ENCODE results near the gene UQCRH.
A peak's percentile ranks its signal among the peaks of the same experiment; 100 is the strongest.
"Not testable (repeated sequence)": the region's sequence is repeated elsewhere in the genome, so short reads cannot be mapped to it uniquely, and the experiment has no call there.

UQCRH gene

DNA sequence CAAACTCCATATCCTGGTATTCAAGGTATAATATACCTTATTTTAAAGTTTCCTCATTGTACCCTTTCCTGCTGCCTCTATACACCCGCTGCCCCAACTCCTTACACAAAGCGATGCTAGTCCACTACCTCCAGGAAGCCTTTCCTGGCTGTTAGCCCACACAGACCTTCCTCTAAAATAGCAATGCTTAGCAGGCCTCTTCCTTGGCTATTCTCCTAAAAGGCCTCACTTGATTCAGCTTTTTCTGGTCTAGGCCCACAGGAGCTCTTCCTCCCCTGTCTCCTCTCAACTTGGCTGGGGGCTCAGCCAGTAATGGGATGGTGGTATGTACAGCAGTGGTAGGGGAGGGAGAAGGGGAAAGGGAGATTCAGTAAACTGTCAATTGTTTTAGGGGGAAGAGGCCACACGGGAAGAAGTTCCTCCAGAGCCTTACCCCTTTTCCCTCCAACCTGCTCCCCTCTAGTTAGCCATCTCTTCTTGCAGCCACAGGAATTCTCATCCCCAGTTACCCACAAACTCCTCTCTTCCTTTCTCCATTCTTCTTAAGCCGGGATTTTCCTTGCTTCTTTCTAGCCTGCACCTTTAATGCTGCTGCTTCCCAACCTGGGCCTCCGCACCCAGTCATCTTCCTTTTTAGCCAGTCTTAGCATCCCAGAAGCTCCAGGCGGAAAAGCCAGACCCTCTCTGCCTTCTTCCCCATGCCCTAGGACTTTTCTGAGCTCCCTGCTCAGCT is 2.7 kb upstream of the UQCRH start:
- no peak for DNase-seq

DNA sequence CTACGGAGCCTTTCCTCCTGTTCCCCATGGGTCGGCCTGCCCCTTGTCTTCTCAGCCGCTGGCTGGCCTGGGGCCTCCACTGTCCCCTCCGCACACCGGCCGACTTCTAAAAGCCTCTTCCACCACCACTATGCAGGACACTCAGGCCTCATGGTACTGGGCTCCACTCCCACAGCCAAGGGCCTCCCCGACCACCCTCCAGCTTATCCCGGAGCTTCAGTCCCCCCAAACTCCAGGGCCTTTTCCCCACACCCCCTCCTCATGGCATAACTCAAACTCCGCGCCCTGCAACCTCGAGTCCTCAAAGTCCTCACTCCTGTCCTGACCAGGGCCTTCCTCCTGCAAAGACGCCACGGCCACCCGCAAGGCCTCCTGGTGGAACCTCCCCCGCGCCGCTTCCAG is 2.1 kb upstream of the UQCRH start:
- DNase-seq, result no peak

GRCh38 chr1:46301808-46302640 is 1.5 kb upstream of the UQCRH start:
- DNase-seq, result peak; percentile 44

GRCh38 chr1:46302641-46303037 is 859 bp upstream of the UQCRH start:
- no peak for DNase-seq

DNA sequence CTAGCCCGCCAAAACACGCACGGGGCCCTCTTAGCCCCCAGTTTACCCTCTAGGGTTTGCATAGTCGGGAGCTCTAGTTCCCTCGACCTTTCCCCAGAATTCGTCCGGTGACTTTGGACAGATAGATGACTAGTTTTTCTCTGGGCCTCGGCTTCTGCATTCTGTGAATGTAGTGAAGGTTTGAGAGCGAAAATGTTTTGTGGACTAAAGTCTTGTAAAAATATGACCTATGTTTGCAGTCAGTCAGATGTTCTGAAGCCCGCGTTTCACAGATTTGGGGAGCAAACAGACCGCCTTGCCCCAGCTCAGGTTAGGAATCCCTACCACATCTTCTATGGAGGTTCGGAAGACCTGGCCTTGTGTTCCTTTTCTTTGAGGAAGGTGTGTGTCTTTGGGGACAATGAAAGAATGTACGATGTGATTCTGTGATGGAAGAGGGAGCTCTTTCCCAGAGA is 401 bp downstream of the UQCRH start:
- no peak for DNase-seq

- DNase-seq, result no peak
Observed at GRCh38 chr1:46306159-46306530, 2.6 kb downstream of the UQCRH start.

- no peak for DNase-seq
Observed at GRCh38 chr1:46309401-46310159, 6.1 kb downstream of the UQCRH start.

DNA sequence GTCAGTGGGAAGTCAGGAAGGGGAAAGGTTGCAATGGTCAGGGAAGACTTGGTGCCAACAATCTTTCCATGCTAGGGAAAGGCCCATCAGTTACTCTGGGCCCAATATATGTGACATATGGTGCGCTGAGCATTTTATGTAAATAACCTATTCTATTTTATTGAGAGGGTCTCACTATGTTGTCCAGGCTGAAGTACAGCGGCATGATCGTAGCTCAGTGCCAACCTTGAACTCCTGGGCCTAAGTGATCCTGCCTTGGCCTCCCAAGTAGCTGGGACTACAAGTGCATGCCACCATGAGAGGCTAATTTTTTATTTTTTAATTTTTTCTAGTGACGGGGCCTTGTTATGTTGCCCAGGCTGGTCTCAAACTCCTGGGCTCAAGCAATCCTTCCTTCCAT is 6.8 kb downstream of the UQCRH start:
- DNase-seq, result no peak

- no peak for DNase-seq
Observed at GRCh38 chr1:46315669-46316403, 12.3 kb downstream of the UQCRH start.

GRCh38 chr1:46317323-46317722 is 13.8 kb downstream of the UQCRH start:
- no peak for DNase-seq

- DNase-seq, result not testable (repeated sequence)
Observed at GRCh38 chr1:46319301-46319700, 15.8 kb downstream of the UQCRH start.

DNA sequence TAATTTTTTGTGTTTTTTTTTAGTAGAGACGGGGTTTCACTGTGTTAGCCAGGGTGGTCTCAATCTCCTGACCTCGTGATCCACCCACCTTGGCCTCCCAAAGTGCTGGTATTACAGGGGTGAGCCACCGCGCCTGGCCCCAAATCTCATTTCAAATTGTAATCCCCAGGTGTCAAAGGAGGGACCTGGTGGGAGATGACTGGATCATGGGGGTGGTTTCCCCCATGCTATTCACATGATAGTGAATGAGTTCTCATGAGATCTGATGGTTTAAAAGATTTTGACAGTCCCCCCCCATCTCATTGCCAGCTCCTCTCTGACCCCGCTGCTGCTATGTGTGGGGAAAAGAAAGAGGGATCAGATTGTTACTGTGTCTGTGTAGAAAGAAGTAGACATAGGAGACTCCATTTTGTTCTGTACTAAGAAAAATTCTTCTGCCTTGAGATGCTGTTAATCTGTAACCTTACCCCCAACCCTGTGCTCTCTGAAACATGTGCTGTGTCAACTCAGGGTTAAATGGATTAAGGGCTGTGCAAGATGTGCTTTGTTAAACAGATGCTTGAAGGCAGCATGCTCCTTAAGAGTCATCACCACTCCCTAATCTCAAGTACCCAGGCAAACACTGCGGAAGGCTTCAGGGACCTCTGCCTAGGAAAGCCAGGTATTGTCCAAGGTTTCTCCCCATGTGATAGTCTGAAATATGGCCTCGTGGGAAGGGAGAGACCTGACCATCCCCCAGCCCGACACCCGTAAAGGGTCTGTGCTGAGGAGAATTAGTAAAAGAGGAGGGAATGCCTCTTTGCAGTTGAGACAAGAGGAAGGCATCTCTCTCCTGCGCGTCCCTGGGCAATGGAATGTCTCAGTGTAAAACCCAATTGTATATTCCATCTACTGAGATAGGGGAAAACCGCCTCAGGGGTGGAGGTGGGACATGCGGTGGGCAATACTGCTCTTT is 16.7 kb downstream of the UQCRH start:
- DNase-seq, result not testable (repeated sequence)

GRCh38 chr1:46322191-46322590 is 18.7 kb downstream of the UQCRH start:
- not testable (repeated sequence) for DNase-seq

GRCh38 chr1:46325285-46326076 is 22.0 kb downstream of the UQCRH start:
- not testable (repeated sequence) for DNase-seq

DNA sequence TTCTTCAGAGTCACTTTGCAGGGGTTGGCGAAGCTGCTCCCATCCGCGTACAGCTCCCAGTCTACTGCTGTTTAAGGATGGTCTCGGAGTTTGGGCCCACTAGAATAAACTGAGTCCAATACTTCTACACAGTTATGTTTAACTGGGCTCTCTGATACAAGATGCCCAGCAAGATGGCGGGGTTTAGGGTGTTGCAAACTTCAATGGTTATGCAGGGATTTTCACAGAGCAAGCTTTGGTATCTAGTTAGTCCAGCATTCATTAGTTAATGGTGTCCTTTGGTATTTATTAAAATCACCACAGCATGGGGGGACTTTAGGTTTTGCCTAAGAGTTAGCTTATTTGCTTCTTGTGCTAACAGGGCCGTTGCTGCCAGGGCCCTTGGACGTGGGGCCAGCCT is 24.7 kb downstream of the UQCRH start:
- DNase-seq, result not testable (repeated sequence)

DNA sequence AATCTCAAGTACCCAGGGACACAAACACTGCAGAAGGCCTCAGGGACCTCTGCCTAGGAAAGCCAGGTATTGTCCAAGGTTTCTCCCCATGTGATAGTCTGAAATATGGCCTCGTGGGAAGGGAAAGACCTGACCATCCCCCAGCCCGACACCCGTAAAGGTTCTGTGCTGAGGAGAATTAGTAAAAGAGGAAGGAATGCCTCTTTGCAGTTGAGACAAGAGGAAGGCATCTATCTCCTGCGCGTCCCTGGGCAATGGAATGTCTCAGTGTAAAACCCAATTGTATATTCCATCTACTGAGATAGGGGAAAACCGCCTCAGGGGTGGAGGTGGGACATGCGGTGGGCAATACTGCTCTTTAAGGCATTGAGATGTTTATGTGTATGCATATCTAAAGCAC is 26.3 kb downstream of the UQCRH start:
- DNase-seq, result not testable (repeated sequence)

GRCh38 chr1:46330381-46330780 is 26.9 kb downstream of the UQCRH start:
- not testable (repeated sequence) for DNase-seq

DNA sequence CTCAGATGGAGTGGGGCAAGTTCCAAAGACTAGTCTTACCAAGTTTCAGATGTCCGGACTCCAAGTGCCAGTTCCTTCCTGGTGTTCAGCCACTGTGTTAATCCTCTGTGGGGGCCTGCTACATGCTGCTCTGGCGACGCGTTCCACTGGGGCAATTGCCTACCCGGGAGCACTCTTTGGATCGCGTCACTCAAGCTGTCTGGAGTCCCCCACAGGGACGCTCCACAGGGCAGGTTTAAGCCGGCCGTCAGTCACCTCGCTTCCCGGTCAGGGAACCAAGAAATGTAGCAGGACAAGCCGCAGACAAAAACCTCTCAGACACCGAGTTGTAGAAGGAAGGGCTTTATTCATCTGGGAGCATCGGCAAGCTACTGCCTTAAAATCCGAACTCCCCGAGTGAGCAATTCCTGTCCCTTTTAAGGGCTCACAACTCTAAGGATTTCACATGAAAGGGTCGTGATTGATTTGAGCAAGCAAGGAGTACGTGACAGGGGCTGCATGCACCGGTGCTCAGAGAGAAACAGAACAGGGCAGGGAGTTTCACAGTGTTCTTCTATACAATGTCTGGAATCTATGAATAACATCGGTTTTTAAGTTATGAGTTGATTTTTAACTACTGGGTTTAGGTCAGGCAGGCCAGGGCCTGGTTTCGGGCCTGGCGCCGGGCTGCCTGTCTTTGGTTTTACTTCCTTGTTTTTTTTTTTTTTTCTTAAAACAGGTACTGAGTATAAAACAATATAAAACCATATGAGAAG is 28.5 kb downstream of the UQCRH start:
- not testable (repeated sequence) for DNase-seq

DNA sequence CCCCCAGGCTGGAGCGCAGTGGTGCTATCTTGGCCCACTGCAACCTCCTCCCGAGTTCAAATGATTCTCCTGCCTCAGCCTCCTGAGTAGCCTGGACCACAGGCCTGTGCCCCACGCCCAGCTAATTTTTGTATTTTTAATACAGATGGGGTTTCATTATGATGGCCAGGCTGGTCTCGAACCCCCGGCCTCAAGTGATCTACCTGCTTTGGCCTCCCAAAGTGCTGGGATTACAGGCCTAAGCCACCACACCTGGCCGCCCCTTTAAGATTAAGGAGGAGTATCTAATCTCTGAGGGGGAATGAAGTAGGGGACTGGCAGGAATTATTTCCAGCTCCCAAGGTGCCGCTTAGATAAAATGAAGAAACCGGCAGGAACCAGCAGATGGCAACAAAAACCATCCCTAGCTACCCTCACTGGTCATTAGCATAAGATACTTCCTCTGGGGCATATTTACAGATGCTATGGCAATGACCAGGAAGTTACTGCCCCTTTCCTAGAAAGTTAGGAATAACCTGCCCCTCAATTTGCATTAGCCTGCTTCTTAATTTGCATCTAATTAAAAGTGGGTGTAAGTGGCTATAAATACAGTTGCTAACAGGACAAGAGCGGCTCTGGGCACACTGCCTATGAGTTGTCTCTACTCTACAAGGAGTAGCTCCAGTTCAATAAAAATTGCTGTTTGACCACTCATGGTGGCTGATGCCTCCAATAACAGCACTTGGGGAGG is 30.0 kb downstream of the UQCRH start:
- peak; percentile 17 for DNase-seq

Data from GDM1 (cell line).